ENCODE results near the gene AADACL3. TPM values are rescaled to one million over a fixed set of nuclear protein-coding genes. Genes with fewer than 3 reads are reported as not detected.

The AADACL3 gene
- total RNA-seq, 2 experiments from 2014 or later, result not detected

DNA sequence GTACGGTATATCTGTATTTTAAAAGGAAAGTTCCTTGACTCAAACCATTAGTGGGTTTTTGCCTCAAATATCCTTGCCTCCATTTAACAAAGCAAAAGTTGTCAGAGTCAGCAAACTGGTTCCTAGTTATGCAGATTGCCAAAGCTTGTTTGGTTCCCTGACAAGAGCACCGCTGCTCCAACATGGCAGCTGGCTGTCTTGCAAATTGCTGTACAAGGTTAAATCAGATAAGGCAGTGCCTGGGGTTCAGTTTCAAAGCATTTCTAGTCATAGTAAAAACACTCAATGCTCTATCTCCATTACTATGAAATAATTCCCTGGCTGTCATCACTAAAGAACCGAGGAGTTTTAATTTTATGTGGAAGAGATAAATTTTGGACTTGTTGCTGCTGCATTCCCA lies 18.7 kb downstream of the AADACL3 start:
- H3K4me3 Mint-ChIP-seq, result no peak overlapping the region
- Histone ChIP-seq H3K27me3 (ENCODE audit: control insufficient read depth in 1 of 2, insufficient read depth in 2 of 2, low read length in 2 of 2) (peaks cover 16 to 25% of the 10 kb centered on the region in 2 experiments), H3K9me3 (ENCODE audit: control insufficient read depth in 1 of 2, insufficient read depth in 1 of 2, low read length in 2 of 2) (peaks cover 3 to 11% of the 10 kb centered on the region in 2 experiments), H3K4me1 (ENCODE audit: insufficient read depth, low read length) (no peaks in the 10 kb centered on the region), H3K27ac (ENCODE audit: low read depth in 1 of 2, low read length in 2 of 2) (no peak overlapping the region), H3K4me3 (ENCODE audit: low read length) (no peak overlapping the region), H3K36me3 (ENCODE audit: insufficient read depth, low read length) (no peaks in the 10 kb centered on the region)
- no peaks in the 10 kb centered on the region for H3K4me1 Mint-ChIP-seq (ENCODE audit: low read depth)
- H3K9me3 Mint-ChIP-seq, result peaks cover 25% of the 10 kb centered on the region
- H3K27me3 Mint-ChIP-seq, result peaks cover 92% of the 10 kb centered on the region
- DNase-seq (no peak), ATAC-seq (ENCODE audit: poor library complexity) (no peak)
- CTCF ChIA-PET, result no interaction called here
- H3K36me3 Mint-ChIP-seq (ENCODE audit: low read depth), result no peaks in the 10 kb centered on the region
- TF ChIP-seq CTCF (IDR thresholded peaks at IDR 0.05), result no peak
- intact Hi-C loops (cut with DNase I, micrococcal nuclease), result no loop called here
- POLR2A ChIA-PET, result no interaction called here
- H3K27ac Mint-ChIP-seq, result no peak overlapping the region

GRCh38 chr1:12738934-12739333 lies 23.0 kb downstream of the AADACL3 start:
- Mint-ChIP-seq H3K36me3 (ENCODE audit: low read depth) (no peaks in the 10 kb centered on the region), H3K27ac (no peak overlapping the region), H3K4me3 (no peak overlapping the region), H3K4me1 (ENCODE audit: low read depth) (no peaks in the 10 kb centered on the region), H3K9me3 (peaks cover 18% of the 10 kb centered on the region), H3K27me3 (peaks cover 78% of the 10 kb centered on the region)
- H3K4me3 ChIP-seq (ENCODE audit: low read length), result no peak overlapping the region
- H3K27ac ChIP-seq (ENCODE audit: low read depth in 1 of 2, low read length in 2 of 2), result no peak overlapping the region
- peaks cover 0 to 11% of the 10 kb centered on the region in 2 experiments for H3K9me3 ChIP-seq (ENCODE audit: control insufficient read depth in 1 of 2, insufficient read depth in 1 of 2, low read length in 2 of 2)
- no peak for TF ChIP-seq CTCF (IDR thresholded peaks at IDR 0.05)
- intact Hi-C loops (cut with DNase I, micrococcal nuclease), result no loop called here
- H3K36me3 ChIP-seq (ENCODE audit: insufficient read depth, low read length), result no peaks in the 10 kb centered on the region
- ChIA-PET POLR2A (no interaction called here), CTCF (no interaction called here)
- peaks cover 26 to 44% of the 10 kb centered on the region in 2 experiments for H3K27me3 ChIP-seq (ENCODE audit: control insufficient read depth in 1 of 2, insufficient read depth in 2 of 2, low read length in 2 of 2)
- no peaks in the 10 kb centered on the region for H3K4me1 ChIP-seq (ENCODE audit: insufficient read depth, low read length)
- ATAC-seq (ENCODE audit: poor library complexity) (no peak), DNase-seq (no peak)

- Mint-ChIP-seq H3K4me1 (ENCODE audit: low read depth) (no peaks in the 10 kb centered on the region), H3K27ac (no peak overlapping the region), H3K36me3 (ENCODE audit: low read depth) (no peaks in the 10 kb centered on the region), H3K4me3 (no peak overlapping the region), H3K9me3 (peaks cover 18% of the 10 kb centered on the region), H3K27me3 (peaks cover 79% of the 10 kb centered on the region)
- Histone ChIP-seq H3K4me3 (ENCODE audit: low read length) (no peak overlapping the region), H3K27ac (ENCODE audit: low read depth in 1 of 2, low read length in 2 of 2) (no peak overlapping the region), H3K9me3 (ENCODE audit: control insufficient read depth in 1 of 2, insufficient read depth in 1 of 2, low read length in 2 of 2) (peaks cover 0 to 11% of the 10 kb centered on the region in 2 experiments), H3K36me3 (ENCODE audit: insufficient read depth, low read length) (no peaks in the 10 kb centered on the region), H3K27me3 (ENCODE audit: control insufficient read depth in 1 of 2, insufficient read depth in 2 of 2, low read length in 2 of 2) (peaks cover 22 to 45% of the 10 kb centered on the region in 2 experiments), H3K4me1 (ENCODE audit: insufficient read depth, low read length) (no peaks in the 10 kb centered on the region)
- intact Hi-C loops (cut with DNase I, micrococcal nuclease), result loop anchor here in 1 of 2 experiments (2.0 kb wide), 1 partner anchor 21 kb away; no protein-coding TSS in a partner anchor
- no peak for TF ChIP-seq CTCF (IDR thresholded peaks at IDR 0.05)
- DNase-seq, result no peak
- ChIA-PET POLR2A (no interaction called here), CTCF (no interaction called here)
- ATAC-seq (ENCODE audit: poor library complexity), result no peak
Observed at GRCh38 chr1:12739613-12740012, 23.7 kb downstream of the AADACL3 start.

Data from CD4-positive, alpha-beta T cell (primary cell).